Measurements from ENCODE around the gene EEPD1.

EEPD1 gene

DNA sequence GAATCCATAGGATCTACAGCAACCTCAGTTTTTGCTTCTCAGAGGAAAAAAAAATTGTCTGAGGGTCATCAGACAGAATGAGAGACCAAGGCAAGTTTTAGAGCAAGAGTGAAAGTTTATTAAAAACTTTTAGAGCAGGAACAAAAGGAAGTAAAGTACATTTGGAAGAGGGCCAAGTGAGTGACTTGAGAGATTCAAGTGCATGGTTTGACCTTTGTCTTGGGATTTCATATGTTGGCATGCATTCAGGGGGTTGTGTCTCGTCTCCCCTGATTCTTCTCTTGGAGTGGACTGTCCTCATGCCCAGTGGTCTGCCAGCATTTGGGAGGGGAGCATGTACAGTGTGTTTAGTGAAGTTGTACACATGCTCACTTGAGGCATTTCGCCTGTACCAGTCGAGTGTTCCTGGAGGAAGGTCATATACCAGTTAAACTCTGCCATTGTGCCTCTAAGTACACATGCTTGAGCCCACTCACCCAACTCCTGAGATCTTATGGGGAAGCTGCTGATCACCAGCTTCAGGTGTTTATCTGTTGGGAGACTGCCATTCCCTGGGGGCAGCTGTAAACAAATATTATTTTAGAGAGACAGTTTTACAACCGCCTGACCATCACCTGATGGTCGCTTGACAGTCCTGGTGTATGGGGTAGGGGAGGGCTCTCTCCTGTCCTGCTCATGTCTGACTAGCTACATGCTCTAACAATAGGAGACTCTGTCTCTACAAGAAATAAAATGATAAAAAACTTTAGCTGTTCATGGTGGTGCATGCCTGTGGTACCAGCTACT lies 109.4 kb downstream of the EEPD1 start:
- DNase-seq = no peak

DNA sequence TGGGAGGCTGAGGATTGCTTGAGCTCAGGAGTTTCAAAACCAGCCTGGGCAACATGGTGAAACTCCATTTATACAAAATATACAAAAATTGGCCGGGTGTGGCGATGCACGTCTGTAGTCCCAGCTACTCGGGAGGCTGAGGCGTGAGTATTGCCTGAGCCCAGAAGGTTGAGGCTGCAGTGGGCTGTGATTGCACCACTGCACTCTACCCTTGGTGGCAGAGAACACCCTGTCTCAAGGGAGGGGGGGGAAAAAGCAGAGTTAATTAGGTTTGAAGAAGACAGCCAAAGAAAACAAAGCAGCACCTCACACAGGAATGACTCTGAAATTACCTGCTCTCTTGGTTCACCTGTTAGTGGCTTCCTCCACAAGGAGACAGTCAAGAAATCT lies 110.0 kb downstream of the EEPD1 start:
- no peak for DNase-seq

DNA sequence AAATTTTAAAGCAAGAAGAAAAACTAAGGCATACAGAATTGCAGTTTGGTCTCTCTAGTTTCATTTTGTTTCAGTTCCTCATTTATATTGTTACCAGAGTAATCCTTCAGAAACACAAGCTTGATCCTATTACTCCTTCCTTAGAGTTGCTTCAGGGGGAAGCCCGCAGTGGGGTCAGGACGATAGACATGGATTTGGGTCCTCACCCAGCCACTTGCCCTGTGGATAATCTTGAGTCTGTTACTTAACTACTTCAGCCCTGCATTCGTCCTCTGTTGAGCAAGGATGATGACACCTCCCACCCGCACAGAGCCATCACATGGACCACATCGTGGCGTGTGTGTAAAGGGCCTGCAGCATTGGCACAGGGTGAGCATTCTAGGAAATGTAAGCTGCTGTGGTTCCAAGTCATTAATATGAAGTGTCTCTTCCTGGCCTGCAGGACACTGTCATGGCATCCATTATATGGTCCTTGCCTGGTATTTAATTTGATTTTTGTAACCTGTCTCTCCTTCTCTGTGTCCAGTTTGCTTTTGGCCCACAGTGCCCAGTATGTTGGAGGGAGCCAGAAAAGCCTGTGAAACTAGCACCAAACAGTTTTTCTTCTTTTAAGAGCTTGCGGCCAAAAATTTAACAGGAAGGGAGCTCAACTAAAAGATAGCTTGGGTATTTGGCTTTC lies 111.2 kb downstream of the EEPD1 start:
- no peak for DNase-seq

DNA sequence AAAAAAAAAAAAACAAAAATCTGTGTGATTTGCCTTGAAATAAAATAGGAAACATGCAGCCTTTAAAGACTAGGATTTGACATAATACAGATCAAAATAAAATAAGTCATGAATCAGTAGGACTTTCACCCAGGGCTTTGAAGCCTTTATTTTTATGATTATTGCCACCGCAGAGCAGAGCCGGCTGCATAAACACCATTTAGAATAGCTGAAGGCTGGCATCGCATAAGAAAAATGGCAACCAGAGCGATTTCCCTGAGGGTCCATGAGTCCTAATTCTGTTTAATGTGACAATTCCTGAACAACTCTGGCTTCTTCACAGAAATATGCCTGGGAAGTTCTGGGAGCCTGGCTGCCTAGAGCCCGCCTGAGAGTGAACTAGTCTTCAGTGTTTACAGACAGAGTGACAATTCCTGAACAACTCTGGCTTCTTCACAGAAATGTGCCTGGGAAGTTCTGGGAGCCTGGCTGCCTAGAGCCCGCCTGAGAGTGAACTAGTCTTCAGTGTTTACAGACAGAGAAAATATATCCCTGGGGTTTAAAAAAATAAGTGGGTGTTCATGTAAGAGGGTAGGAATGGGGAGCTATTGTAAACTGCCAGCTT lies 112.0 kb downstream of the EEPD1 start:
- DNase-seq = no peak

DNA sequence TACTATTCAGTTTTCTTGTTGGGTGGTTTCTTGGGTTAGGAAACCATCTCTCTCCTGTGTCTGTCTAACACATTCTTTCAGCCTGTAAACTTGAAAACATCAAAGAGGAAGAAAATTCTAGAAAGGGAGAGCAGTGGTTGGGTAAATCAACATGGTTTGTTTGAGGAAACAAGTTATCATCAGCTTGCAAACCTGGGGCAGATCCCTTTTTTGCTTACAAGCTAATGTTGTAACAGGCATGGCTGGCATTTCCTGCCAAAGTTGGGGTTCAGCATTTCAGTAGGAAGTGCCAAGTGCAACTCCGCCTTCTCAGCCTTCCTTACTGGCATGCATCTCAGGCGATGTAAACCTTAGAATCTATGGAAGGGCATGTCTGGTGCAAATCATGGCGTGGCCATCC lies 112.6 kb downstream of the EEPD1 start:
- no peak for DNase-seq

DNA sequence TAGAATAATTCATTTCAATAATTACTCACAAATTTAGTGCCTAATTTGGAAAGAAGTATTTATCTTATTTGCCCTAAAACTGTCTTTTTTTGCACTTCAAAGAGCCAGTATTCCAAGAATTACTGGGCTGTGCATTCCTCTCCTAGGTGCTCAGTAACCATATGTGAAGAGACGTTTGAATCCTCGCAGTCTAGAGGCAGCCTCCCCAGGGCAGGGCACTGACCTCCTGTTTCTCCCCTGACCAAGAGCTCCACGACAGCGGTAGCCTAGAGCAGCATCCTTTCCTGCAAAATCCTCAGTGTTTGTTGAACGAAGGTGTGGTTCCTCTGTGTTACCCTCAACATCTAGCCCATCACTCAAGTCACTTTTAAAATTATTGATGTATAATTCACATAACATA lies 113.1 kb downstream of the EEPD1 start:
- DNase-seq = no peak

DNA sequence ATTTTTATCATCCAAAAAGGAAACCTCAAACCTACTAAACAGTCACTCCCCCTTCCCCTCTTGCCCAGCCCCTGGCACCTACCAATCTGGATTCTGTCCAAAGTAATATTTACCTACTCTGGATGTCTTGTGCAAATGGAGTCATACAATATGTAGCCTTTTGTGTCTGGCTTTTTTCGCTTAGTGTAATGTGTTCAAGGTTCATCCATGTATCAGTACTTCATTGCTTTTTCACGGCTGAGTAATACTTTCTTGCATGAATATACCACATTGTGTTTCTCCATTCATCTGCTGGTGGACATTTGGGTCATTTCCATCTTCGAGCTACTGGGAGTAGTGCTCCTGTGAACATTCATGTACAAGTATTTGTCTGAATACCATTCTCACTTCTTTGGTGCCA lies 113.6 kb downstream of the EEPD1 start:
- DNase-seq = no peak

DNA sequence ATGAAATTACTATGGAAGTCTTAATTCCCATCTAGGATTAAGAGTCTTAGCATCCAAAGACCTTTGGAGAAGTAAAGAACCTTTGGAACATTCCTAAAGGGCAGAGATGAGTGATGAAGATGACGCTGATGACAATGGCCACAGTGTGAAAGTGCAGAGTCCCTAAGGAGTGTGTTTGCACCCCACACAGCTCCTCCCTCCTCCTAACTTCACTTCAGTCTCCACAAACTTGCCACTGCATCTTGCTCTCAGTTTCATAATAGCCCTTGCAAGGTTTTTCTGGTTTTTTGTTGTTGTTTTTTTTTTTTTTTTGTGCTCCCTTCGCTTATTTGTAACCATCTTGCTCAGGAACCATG lies 119.1 kb downstream of the EEPD1 start:
- DNase-seq = no peak

DNA sequence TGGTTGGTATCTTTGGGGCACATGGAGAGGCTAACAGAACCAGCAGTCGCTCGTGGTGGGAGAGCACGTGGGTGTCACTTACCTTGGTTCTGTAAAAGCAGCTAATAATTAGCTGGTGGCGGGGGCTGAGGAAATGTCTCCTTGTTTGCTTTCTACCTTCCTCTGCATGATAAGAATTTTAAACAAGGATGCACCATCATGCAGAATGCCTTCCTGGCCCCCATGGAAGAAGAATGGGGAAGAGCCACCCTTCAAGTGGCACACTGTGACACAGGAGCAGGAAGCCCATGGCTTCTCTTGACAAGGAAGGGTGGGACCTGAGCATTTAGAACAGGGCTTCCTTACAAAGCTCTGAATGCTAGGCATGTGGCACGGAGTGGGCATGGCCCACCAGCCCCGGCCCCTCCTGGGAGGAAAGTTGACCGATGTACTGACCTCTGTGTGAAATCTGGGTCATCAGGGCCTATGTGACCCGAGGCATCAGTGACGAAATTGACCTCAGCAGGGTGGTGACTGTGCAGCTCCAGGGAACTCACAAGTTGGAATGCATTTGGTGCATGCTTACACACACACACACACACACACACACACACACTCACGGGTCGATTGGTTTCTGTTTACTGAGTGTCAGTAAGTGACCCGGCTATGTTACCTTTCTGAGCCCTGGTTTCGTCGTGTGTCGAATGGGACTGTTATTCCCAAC lies 119.7 kb downstream of the EEPD1 start:
- DNase-seq = no peak

DNA sequence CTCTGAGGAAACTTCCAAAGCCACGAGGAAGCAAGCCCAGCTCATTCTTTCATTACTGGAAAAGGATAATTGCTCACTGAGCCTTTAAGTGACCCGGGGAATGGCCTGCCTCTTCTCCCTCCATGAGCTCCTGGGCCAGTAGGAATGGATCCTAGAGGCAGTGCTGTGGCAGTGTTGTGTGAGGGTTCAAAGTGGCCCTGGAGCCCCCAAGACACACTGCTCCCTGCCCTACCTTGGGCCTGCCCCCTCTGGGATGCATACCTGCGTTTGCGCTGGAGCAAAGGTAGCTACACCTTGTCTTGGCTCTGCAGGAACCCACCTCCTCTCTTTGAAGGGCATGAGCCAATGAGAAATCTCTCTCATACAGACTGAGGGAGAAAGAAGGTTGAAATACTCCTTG lies 120.8 kb downstream of the EEPD1 start:
- DNase-seq = no peak

DNA sequence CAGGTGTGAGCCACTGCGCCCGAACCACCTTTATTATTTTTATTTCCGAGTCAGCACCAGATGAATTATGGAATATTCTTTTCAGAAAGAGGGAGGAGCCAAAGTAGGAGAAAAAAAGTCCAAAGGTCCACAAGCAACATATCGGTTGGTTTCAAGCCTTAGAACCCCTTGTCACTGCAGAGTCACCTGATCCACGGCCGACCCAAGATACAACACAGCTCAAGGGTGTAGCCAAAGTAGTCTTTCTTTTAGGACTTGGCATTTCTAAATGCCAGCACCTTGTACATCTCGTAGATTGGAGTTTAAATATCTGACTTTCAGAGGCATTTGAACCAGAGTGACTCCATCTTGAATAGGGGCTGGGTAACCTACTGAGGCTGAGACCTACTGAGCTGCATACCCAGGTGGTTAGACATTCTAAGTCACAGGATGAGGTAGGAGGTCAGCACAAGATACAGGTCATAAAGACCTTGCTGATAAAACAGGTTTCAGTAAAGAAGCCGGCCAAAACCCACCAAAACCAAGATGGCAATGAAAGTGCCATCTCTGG lies 122.8 kb downstream of the EEPD1 start:
- DNase-seq = no peak

DNA sequence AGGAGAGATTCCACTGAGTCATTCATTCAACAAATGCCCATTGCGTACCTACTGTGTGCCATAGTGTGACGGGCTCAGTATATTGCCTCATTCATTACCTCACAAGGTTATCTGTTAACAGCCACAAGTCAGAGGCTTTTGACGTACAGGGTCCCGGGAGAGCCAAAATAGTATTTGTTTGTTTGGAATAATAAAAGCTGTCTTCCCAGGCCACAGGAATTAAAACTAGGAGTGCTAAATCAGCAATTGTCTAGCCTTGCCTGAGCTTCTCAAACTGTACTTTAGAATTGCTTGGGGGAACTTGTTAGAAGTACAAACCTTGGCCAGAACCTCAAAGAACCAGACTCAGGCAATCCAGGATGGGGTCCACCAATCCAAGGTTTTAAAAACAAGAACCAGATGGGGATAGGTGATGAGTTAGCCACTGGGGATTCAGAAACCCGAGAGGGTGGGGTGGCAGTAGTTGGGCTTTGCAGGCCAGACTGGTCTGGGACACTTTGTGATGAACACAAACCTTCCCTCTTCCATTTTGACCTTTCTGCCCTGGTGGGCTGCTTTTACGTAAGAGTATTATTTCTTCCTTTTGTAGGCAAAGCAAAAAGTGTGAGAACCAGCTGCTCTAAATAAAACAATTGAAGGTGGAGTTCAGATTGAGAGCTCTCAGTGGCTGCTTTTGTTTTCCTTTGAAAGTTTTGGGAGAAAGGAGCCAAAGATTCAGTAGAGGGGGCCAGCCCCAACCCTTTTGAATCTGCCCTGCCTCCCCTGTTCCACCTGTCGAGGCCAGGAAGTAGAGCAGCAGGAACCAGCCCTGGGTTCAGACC lies 123.6 kb downstream of the EEPD1 start:
- DNase-seq = no peak

DNA sequence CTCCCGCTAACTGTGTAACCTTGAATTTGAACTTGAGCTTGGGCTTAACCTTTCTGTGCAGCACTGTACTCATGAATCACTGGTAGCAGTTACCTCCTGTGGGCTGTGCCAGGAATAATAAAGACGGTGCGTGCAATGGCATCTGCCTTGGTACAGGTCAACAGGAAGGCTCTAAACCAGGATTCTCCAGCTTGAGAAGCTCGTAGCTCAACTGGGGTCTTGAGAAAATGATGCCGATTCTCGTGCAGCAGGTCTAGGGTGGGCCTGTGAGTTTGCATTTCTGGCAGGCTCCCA lies 124.1 kb downstream of the EEPD1 start:
- no peak for DNase-seq

DNA sequence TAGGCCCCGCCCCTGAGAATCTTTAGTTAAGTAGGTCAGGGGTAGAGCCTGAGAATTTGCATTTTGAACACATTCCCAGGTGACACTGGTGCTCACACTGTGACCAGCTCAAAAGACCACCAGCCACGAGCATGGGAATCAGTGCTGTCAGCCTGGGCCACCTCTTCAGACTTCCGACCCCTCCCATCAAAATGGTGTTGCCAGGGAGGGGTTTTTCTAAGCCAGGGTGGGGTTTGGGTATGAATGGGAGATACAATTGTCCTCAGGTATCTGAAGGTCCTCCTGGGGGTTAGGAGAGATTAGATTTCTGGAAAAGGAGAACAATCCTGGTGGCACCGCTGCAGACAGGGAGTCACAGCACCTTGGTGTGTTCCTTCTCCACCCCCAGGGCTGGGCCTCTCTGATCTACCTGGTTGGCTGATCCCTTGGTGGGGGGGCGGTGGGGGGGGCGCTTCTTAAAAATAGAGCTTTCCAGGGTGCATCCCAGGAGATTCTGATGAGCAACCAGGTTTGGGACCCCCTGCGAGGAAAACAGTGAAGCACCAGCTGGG lies 125.1 kb downstream of the EEPD1 start:
- no peak for DNase-seq

DNA sequence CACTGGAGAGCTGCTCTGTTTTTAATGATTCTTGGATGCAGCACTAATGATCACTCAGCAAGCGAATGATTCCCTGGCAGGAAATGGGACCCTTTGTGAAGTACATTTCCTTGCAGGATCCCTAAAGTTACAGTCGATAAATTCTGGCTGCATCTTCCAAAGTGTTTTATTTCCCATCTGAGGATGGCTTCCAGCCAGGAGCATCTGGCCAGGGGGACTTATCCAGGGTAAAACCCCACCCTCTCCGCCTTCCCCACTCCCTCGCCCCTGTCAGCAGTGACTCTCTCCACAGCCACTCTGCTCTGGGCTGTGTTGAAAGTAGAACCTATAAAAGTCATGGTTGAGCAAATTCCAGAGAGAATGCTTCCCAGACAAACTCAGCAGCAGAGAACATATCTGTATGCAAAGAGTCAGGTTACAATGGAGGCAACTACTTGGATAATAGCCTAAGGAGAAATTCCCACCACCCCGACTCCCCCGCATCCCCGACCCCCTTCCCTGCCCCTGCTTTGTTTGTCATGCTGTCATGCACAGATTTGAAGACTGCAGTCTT lies 125.6 kb downstream of the EEPD1 start:
- no peak for DNase-seq

DNA sequence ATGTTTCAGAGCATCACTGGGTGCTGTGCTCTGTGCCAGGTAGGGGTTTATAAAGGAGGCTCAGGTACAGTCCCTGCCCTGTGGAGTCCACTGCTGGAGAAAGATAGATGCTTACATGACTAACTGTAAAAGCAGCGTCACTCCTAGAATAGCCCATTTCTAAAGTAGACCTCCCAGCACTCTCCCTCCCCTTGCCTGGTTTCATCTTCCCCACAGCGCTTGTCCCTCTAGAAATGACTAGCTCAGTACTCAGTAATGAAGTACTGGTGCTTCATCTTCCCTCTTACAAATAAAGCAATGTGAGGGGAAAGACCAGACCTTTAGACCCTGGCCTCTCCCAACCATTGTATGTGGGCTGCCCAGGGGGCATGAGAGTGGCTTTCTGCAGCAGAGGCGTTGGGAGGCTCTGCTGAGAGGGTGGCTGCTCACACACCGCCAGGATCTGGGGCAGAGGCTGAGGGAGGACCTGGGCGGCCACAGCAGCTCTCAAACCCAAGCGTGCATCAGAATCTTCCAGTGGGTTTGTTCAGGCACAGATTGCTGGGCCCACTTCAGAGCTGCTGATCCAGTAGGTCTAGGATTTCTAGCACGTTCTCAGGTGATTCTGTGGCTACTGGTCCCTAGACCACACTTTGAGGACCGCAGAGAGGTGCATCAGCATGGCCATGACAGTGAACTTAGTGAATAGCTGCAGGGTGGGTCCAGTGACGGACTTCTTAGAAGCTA lies 126.3 kb downstream of the EEPD1 start:
- no peak for DNase-seq

DNA sequence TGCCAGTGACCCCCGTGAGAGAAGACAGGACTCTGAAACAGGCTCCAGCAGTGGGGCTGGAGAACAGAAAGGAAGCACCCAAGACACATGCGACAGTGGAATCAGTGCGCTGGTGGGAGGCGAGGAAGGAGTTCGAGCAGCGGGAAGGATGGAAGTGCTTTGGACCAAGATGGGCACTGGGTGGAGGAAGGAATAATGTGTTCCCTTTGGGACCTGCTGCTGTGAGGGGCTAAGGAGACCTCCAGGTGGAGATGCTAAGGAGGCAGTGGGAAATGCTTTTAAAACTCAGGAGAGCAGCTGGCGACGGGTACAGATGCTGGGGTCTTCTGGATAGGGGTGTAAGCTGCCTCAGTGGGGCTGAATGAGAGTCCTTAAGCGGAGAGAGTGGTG lies 126.9 kb downstream of the EEPD1 start:
- no peak for DNase-seq

DNA sequence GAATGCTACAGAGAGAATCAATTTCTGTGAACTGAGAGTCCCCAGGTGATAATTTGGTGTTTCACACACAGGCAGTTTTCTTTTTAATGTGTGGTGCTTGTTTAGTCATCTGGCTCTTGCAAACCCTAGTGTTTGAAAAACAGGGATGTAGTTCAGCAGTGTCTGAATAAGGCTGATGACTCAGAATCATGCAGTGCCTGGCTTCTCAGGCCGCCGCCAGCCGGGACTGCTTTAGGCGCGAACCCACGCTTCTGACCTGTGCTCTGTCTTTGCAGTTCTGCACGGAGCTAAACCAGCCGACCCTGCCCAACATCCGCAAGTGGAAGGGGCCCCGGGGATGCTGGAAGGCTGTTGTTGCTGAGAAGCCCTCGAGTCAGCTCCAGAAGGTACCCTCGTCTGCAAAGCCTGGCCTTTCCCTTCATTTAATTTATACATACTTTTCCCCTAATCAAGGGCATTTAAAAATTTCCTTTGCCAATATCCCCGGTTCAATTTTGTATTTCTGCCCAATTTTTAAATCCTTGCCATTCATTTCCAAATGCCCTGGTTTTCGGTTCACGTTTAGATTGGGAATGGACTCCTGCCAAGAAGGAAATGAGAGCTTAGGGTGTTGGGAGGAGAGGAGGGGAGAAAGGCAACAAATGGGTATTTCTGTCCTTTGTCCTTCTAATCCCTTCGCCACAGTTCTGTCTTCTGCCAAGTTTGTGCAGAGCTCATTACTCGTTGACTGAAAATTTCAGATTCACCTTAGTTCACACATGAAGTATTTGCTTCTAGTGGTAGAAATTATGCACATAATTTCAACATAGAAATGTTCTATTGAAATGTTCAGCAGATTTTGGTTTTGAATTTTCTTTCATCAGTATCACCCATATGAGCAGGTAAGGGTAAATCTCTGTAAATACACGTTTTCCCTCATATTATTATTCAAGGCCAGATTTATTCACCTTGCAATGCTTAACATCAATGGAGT lies 128.1 kb downstream of the EEPD1 start:
- DNase-seq = no peak

DNA sequence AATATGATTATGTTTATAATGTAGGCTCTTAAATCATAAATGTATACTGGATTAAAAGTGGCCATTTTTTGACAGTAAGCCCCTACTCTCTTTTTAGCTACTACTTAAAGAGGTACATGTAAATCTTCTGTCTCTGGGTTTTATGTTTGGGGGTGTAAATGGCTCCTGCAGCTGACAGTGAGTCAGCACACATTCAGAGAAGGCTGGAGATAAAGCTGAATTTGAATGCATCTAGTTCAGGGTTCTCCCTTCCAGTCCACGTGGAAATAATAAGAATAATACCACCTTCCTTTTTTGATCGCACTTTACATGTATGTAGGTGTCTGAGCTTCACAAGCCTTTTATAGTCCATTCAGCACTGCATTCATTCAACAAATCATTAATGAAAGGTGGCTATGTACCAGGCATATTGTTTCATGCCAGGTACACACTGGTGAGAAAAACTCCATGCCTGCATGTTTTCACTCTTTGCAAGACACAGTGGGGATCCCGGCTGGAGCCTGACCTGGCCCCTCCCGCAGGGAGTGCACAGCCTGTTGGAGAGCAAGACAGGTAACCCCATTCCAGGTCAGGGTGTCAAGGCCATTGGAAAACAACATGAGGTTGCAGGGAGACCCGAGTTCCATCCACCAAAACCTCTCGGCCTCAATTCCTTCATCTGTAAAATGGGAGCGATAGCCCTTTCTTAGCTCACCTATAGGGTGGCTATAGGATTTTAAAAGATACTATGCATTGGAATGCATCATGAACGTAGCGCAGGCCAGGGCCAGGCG lies 129.1 kb downstream of the EEPD1 start:
- DNase-seq = no peak
